CD4-positive, alpha-beta T cell treated with Interleukin-2 at 100 ng/mL for 4 hours (primary cell): ENCODE measurements around the gene CASKIN1.
"Not testable (repeated sequence)": the region's sequence is repeated elsewhere in the genome, so short reads cannot be mapped to it uniquely, and the experiment has no call there.

Source experiments
- DNase-seq: peaks from one replicate; pipeline ENCODE4 v3.0.0-alpha.2; 2020; ENCODE audit warnings: low spot score

CASKIN1 gene

DNA sequence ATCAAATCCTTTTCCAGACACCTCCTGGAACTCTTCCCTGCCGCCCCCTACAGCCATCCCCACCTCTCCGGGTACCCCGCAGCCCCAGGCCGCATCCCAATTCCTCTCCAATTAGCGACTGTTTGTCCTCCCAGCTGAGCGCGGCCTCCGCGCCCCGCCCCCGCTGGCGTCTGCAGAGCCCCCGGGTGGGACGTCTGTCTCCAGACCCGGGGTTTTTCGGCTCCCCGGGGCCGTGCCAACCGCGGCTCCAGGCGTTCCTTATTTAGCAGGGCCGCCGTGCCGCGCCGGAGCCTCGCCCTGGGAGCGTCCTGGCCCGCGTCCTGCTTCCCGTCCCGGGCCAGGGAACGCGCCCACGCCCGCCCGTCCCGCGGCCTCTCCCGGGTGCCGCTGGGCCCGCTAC, 61.3 kb downstream of the CASKIN1 start:
- not testable (repeated sequence) for DNase-seq

DNA sequence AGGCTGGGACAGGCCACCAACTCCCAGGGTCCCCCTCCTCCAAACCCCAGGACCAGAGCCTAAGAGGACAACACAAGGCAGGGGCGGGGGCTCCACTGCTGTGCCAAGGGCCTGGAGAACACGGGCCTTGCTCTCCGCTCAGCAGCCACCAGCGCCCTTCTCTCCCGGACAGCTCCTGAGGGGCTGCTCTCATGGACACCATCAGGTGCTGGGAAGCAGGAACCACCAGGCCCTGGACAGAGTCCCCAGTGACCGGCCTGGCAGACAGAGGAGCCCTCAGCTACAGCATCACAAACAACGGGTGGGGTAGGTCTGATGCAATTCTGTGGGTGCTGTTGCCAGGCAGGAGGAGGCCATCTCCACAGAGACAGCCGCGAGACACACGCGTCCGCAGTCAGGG, 62.6 kb downstream of the CASKIN1 start:
- not testable (repeated sequence) for DNase-seq

DNA sequence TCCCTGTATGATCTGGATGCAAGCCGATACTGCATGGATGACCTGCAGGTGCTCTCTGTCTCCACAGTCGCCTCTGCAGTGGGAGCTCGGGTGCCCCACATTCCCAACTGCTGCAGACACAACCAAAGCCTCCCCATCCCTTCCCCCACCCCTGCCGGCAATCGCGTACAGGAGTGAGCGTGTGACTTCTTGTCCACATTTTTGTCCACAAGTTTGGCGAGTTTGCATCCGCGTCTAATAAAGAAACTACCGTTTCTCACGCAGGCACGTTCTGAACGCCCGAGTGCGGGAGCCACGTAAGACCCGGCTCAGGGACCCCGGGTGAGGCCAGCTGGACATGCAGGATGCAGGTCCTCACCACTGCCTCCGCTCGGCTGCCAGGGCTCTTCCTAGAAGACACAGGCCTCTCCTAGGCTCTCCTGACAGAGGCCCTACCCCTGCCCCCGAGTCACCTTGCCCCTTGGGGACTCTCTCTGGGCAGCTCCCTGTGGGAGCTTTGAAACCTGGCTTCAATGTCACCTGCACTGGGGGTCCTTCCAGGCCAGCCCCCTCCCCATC, 66.4 kb downstream of the CASKIN1 start:
- DNase-seq, result not testable (repeated sequence)

DNA sequence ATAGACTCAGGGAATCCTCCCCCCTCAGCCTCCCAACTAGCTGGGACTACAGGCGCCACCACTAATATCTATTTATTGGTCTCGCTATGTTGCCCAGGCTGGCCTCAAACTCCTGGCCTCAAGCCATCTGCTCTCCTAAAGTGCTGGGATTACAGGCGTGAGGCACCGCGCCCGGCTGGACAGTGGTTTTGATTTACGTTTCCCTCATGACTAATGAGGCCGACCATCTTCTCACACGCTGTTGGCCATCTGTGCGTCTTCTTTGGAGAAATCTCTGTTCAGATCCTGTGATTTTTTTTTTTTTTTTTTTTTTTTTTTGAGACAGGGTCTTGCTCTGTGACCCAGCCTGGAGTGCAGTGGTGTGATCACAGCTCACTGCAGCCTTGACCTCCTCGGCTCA, 67.2 kb downstream of the CASKIN1 start:
- not testable (repeated sequence) for DNase-seq

DNA sequence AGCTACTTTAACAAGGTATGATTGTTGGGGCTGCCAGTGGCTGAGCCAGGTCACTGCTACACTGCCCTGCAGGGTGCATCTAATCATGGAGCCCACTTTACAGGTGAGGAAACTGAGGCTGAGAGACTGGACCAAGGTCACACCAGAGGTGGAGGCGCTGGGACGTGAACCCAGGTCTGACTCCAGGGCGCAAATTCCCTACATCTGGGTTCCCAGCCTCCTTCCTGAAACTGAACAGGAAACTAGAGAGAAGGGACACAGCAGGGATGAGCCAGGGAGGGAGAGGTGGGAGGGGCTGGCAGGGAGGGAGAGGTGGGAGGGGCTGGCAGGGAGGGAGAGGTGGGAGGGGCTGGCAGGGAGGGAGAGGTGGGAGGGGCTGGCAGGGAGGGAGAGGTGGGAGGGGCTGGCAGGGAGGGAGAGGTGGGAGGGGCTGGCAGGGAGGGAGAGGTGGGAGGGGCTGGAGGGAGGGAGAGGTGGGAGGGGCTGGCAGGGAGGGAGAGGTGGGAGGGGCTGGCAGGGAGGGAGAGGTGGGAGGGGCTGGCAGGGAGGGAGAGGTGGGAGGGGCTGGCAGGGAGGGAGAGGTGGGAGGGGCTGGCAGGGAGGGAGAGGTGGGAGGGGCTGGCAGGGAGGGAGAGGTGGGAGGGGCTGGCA, 68.7 kb downstream of the CASKIN1 start:
- peak; percentile 37 for DNase-seq
